ENCODE measurements around the gene FXYD5. TPM values are rescaled to one million over a fixed set of nuclear protein-coding genes. Genes with fewer than 3 reads are reported as not detected.

Gene FXYD5
- total RNA-seq, 1 experiment from 2014 or later = 101 TPM

DNA sequence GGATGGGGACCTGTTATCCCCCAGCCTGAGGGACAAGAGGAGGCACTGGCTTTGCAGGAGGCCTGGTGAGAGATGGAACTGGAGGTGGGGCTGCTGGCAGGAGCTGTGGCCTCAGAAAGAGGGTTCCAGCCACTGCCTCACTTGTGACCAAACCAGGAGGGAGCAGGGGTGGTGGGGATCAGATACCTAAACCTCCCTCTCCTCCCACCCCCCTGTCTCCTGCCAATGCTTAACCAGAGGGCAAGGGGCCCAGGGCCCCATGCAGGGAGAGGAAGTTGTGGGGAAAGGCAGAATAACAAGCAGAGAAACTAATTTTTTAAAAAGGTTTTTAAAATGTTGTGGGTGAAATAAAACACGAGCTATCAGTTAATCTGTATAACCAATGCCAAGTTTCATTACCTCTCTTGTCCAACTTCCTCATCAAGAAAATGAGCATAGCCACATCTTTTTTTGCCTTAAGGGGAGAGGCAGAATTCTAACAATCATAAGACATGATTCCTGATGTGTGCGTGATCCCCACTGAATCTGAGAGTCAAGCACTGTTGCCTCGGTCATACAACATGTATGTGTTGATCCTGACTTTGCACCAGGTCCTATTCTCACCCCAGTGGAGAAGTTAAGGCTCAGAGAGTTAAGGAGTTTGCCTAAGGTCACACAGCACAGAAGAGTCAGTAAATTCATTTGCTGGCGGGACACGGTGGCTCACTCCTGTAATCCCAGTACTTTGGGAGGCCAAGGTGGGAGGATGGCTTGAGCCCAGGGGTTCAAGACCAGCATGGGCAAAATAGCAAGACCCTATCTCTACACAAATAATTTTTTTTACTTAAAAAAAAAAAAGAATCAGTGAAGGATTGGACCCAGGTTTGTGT, 12.9 kb downstream of the FXYD5 start:
- Histone ChIP-seq H3K4me3 (ENCODE audit: insufficient read depth, low read depth, low read length) (no peak overlapping the region), H3K36me3 (replicated peaks; ENCODE audit: control insufficient read depth, insufficient read depth, low read length) (peaks cover 27% of the 10 kb centered on the region), H3K27me3 (ENCODE audit: control insufficient read depth, insufficient read depth, low read length) (no peaks in the 10 kb centered on the region)
- DNase-seq = no peak

DNA sequence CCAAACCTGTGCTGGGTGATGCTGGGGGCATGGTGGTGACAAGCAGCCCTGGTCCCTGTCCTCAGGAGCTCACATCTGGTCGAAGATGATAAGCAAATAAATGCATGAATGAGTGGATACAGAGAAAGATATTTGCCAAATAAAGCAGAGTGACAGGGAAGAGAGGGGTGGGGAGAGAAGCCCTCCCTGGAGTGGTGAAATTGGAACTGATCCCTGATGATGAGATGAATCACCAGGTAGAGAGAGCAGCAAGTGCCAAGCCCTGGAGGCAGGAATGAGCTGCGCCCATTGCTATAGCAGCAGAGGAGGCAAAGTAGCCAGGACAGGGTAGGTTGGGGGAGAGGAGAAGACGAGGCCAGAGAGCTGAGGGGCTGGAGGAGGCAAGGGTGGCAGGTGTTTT, 13.7 kb downstream of the FXYD5 start:
- Histone ChIP-seq H3K4me3 (ENCODE audit: insufficient read depth, low read depth, low read length) (no peak overlapping the region), H3K27me3 (ENCODE audit: control insufficient read depth, insufficient read depth, low read length) (no peaks in the 10 kb centered on the region), H3K36me3 (replicated peaks; ENCODE audit: control insufficient read depth, insufficient read depth, low read length) (peaks cover 24% of the 10 kb centered on the region)
- DNase-seq = no peak

DNA sequence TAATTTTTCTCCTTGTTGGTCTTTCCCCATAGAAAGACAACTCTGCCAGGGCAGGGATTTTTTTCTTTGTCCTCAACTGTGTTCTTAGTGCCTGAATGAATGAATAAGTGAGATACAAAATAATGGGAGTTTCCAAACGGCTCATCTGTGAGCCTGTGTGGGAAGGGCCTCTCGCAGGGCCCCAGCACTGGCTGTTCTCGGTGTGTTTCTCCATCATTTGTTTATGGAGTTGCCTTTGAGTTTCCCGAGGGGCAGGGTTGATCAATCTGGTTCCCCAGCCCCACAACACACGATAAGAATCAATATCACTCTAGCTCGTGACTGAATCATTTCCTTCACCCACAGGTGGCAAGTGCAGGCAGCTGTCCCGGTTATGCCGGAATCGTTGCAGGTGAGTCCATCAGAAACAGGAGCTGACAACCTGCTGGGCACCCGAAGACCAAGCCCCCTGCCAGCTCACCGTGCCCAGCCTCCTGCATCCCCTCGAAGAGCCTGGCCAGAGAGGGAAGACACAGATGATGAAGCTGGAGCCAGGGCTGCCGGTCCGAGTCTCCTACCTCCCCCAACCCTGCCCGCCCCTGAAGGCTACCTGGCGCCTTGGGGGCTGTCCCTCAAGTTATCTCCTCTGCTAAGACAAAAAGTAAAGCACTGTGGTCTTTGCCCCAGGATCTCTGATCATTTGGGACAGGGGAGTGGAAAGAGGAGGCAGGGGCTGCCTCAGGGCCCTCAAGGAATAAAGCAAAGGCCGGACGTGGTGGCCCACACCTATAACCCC, 14.9 kb downstream of the FXYD5 start:
- H3K36me3 ChIP-seq (replicated peaks; ENCODE audit: control insufficient read depth, insufficient read depth, low read length) = peaks cover 18% of the 10 kb centered on the region
- DNase-seq = no peak
- H3K27me3 ChIP-seq (ENCODE audit: control insufficient read depth, insufficient read depth, low read length) = no peaks in the 10 kb centered on the region
- H3K4me3 ChIP-seq (ENCODE audit: insufficient read depth, low read depth, low read length) = no peak overlapping the region

DNA sequence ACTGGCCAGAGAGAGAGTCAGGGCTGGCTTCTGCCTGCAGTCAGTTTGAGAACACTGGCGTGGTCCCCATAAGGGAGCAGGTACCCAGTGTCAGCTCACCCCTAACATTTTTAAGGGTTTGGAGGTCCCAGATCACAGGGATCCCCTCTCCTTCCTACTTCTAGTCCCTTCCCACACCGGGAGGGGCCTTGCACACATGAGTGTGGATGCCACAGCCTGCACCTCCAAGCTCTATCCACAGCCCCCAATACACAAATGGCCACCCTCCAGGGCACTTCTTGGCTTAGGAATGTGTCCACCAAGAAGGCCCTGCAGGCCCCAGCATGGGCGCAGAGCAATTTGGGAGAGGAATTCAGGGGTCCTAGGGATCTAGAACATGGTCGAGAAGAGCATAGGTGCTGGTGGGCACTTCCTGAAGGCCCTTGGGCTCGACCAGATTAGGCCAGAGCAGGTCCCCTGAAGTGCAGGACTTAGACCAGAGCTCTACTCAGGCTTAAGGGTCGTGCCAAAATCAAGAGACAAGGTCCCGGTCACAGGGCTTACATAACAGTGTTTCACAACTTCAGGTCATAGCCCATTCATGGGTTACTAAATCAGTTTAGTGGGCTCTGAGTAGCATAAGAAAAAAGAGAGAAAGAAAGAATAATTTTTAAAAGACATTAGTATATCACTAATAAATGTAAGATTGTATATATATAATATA, 16.0 kb downstream of the FXYD5 start:
- H3K36me3 ChIP-seq (replicated peaks; ENCODE audit: control insufficient read depth, insufficient read depth, low read length) = peaks cover 13% of the 10 kb centered on the region
- H3K27me3 ChIP-seq (ENCODE audit: control insufficient read depth, insufficient read depth, low read length) = no peaks in the 10 kb centered on the region
- DNase-seq = no peak
- no peak overlapping the region for H3K4me3 ChIP-seq (ENCODE audit: insufficient read depth, low read depth, low read length)

DNA sequence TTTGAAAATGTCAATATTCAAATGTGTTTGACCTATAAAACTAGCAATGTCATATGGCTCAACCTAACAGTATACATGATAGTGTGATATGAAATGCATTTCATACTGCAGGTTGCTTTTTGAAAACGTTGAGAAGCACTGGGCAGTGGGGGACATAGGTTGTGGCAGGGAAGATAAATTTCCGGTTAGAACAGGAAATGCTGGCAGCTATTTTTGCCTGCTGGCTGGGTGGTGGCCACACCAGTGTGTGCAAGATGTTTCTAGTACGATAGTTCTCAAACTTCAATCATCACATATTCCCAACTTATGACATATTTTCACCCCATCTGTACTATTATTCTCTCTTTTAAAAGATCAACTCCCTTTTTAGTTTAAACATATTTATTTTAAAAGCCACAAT, 17.2 kb downstream of the FXYD5 start:
- Histone ChIP-seq H3K36me3 (replicated peaks; ENCODE audit: control insufficient read depth, insufficient read depth, low read length) (peaks cover 5% of the 10 kb centered on the region), H3K27me3 (ENCODE audit: control insufficient read depth, insufficient read depth, low read length) (no peaks in the 10 kb centered on the region), H3K4me3 (ENCODE audit: insufficient read depth, low read depth, low read length) (no peak overlapping the region)
- DNase-seq = no peak

DNA sequence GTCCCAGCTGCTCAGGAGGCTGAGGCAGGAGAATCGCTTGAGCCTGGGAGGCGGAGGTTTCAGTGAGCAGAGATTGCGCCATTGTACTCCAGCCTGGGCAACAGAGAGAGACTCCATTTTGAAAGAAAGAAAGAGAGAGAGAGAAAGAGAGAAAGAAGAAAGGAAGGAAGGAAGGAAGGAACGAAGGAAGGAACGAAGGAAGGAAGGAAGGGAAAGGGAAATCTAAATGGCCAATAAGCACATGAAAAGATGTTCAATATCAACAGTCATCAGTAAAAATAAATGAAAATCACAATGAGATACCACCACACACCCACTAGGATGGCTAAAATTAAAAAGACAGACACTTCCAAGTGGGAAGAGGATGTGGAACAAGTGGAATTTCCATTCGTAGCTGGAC, 19.7 kb downstream of the FXYD5 start:
- H3K36me3 ChIP-seq (replicated peaks; ENCODE audit: control insufficient read depth, insufficient read depth, low read length) = no peaks in the 10 kb centered on the region; the same call in 1 of the 2 replicates
- H3K4me3 ChIP-seq (ENCODE audit: insufficient read depth, low read depth, low read length) = no peak overlapping the region
- no peaks in the 10 kb centered on the region for H3K27me3 ChIP-seq (ENCODE audit: control insufficient read depth, insufficient read depth, low read length)
- DNase-seq = no peak

DNA sequence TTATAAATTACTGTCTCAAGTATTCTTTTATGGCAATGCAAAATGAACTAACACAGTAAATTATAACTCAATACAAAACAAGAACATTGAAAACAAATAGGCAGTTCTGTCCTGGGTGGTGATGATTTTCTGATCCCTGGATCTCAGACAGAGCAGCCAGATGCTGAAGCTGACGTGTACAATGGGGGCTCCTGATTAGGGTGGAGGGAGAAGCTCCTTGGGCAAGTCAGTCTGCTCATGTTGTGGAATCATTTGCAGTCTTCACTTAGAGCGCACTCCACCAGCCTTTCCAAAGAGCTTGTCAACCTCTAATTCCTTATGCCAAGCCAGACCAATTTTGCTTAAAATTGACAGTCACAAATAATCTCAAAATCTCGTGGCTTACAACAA, 21.6 kb downstream of the FXYD5 start:
- Histone ChIP-seq H3K36me3 (replicated peaks; ENCODE audit: control insufficient read depth, insufficient read depth, low read length) (no peaks in the 10 kb centered on the region), H3K27me3 (ENCODE audit: control insufficient read depth, insufficient read depth, low read length) (no peaks in the 10 kb centered on the region), H3K4me3 (ENCODE audit: insufficient read depth, low read depth, low read length) (no peak overlapping the region)
- DNase-seq = no peak

DNA sequence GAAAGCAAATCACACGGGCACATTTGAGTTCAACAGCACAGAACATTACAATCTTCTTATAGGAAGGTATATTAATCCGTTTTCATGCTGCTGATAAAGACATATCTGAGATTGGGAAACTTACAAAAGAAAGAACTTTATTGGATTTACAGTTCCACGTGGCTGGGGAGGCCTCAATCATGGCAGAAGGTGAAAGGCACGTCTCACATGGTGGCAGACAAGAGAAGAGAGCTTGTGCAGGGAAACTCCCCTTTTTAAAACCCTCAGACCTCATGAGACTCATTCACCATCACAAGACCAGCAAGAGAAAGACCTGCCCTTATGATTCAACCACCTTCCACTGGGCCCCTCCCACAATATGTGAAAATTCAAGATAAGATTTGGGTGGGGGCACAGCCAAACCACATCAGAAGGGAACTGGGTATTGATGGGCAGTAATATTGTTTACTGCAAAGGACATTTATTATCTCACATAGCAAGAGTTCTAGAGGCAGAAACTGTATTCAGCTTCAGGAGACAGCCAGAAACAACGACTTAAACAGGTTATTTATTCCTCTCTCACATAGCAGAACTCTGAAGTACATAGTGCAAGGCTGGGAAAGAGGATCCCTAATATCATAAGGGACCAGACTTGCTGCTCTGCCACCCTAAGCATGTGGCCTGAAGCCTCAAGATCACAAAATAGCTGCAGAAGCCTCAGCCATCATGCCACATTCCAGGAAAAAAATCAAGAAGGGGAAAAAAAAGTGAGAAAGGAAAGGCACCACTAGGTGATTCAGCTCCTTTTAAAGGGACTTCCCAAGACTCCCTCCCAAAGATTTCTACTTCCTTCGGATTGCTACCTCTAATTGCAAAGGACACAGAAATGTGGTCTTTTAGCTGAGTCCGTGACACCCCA, 23.1 kb downstream of the FXYD5 start:
- Histone ChIP-seq H3K27me3 (ENCODE audit: control insufficient read depth, insufficient read depth, low read length) (no peaks in the 10 kb centered on the region), H3K4me3 (ENCODE audit: insufficient read depth, low read depth, low read length) (no peak overlapping the region), H3K36me3 (replicated peaks; ENCODE audit: control insufficient read depth, insufficient read depth, low read length) (no peaks in the 10 kb centered on the region)
- no peak for DNase-seq

DNA sequence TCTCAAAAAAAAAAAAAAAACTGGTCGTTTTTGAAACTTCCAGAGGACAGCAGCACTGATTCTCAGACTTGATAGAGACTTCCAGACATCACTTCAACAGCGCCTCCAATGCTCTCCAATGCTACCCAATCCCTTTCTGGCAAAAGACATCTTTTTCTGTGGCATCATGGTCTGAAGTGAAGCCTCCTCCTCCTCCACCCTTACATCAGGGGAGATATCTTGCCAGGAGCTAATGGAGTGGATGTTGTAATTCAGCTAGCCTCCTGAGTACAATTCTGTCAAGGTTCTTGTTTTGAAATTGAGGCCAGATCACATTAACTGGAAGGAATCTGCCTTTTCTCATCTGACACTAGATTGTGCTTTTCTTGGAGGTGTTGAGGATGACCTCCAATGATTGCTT, 24.2 kb downstream of the FXYD5 start:
- no peak for DNase-seq
- no peaks in the 10 kb centered on the region for H3K27me3 ChIP-seq (ENCODE audit: control insufficient read depth, insufficient read depth, low read length)
- no peak overlapping the region for H3K4me3 ChIP-seq (ENCODE audit: insufficient read depth, low read depth, low read length)
- no peaks in the 10 kb centered on the region for H3K36me3 ChIP-seq (replicated peaks; ENCODE audit: control insufficient read depth, insufficient read depth, low read length)

DNA sequence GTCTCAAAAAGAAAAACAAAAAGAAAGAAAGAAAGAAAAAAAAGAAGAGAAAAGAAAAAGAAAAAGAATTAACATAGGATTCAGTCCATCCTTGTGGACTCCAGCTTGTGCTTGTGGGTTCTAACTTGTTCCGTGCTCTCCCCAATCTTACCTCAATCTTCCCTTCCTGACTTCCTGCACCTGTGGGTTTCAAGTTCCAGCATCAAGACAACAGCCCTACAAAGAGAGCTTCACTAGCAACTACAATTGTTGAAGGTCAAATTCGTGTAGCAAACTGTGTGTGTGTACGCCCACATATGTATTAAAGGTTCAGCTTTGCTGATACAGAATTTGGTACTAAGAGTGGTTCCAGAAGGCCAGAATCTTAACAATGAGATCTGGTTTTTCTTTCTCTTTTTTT, 25.3 kb downstream of the FXYD5 start:
- DNase-seq = no peak
- H3K36me3 ChIP-seq (replicated peaks; ENCODE audit: control insufficient read depth, insufficient read depth, low read length) = no peaks in the 10 kb centered on the region
- no peak overlapping the region for H3K4me3 ChIP-seq (ENCODE audit: insufficient read depth, low read depth, low read length)
- H3K27me3 ChIP-seq (ENCODE audit: control insufficient read depth, insufficient read depth, low read length) = no peaks in the 10 kb centered on the region

DNA sequence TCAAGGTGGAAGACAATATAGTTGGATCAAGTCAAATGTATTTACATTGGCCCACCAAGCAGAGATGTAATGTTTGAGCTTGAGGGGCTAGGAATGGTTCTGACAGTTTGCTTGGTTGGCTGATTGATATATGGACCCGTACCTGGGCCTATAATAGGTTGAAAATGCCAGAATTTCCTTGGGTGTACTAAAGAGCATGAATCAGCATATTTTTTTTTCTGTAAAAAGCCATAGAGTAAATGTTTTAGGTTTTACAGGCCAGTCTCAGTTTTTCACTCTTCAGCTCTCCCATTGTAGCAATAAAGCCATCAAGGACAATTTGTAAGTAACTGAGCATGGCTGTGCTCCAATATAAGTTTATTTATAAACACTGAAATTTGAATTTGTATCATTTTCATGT, 26.9 kb downstream of the FXYD5 start:
- no peak for DNase-seq

DNA sequence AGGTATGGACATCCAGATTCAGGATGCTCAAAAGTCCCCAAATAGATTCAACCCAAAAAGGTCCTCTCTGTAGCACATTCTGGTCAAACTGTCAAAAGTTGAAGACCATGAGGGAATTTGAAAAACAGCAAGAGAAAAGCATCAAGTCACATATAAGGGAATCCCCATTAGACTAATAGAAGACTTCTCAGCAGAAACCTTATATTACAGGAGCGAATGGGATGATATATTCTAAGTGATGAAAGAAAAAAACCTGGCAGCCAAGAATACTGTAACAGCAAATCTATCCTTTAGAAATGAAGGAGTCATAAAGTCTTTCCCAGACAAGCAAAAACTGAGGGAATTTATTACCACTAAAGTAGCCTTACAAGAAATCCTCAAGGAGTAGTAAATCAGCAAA, 29.7 kb downstream of the FXYD5 start:
- Histone ChIP-seq H3K4me3 (ENCODE audit: insufficient read depth, low read depth, low read length) (no peak overlapping the region), H3K36me3 (replicated peaks; ENCODE audit: control insufficient read depth, insufficient read depth, low read length) (no peaks in the 10 kb centered on the region), H3K27me3 (ENCODE audit: control insufficient read depth, insufficient read depth, low read length) (no peaks in the 10 kb centered on the region)
- no peak for DNase-seq

More for the DNA sequence above, 26.9 kb downstream of the FXYD5 start:
- no peak overlapping the region for H3K4me3 ChIP-seq (ENCODE audit: insufficient read depth, low read depth, low read length)
- H3K27me3 ChIP-seq (ENCODE audit: control insufficient read depth, insufficient read depth, low read length) = no peaks in the 10 kb centered on the region
- no peaks in the 10 kb centered on the region for H3K36me3 ChIP-seq (replicated peaks; ENCODE audit: control insufficient read depth, insufficient read depth, low read length)

DNA sequence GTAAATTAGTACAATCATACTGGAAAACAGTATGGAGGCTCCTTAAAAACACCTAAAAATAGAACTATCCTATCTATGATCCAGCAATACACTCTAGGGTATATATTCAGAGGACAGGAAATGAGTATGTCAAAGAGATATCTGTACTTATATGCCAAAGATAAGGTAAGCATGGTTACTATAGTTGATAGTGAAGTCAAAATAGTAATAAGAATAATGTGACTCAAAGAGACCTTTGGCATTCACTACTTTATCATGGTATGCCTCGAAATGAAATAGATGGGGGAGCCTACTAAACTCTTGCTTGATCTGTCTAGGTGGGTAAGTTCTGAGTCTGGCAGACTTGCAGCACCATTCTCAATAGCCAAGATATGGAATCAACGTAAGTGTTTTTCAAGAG, 30.3 kb downstream of the FXYD5 start:
- H3K27me3 ChIP-seq (ENCODE audit: control insufficient read depth, insufficient read depth, low read length) = no peaks in the 10 kb centered on the region
- H3K36me3 ChIP-seq (replicated peaks; ENCODE audit: control insufficient read depth, insufficient read depth, low read length) = no peaks in the 10 kb centered on the region
- DNase-seq = no peak
- H3K4me3 ChIP-seq (ENCODE audit: insufficient read depth, low read depth, low read length) = no peak overlapping the region

All from H7 (cell line).